HG03159 (cell line): ENCODE measurements around the gene FECH.
"Not testable (repeated sequence)": the region's sequence is repeated elsewhere in the genome, so short reads cannot be mapped to it uniquely, and the experiment has no call there.

Source experiments
- ATAC-seq: cut with Tn5 transposase; IDR thresholded peaks from one replicate; pipeline ENCODE4 v1.9.1; 2021; ENCODE audit warnings: mild to moderate bottlenecking, moderate library complexity; ENCODE audit not compliant: unreplicated experiment

FECH gene

DNA sequence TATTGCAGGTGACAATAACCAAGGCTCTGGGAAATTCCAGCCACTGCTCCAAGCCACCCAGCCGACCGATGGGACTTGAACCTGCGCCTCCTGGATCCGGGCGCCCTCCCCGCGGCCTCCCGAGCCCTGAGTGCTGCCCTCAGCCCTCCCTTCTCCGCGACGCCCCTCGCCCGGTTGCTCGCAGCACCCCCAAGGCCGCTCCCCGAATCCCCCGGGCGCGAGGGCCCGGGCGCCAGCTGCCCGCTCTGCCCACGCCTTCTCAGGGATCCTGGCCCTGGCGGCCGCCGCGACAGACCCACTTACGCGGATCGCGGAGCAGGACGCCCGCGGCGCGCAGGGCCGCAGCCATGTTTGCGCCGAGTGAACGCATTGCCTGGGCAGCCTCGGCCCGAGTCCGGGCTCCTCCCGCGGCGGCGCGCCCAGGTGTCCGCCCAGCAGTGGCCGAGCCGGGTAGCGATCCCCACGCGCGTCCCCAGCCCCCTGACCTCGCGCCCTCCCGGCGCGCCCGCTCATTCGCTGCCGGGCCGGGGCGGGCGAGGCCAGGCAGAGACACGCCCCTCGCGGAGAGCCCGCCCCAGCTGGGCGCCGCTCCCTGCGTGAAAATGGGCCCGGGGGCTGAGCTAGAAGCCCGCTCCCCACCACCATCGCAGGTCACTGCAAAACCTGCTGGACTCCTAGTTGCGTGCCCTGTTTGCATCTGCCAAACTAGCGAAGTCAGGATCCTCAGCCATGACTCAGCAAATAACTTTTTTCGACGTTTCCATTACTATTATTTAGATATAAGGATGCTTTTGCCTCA is at the start of gene FECH:
FECH (minus strand) TSS at position 452 of the 799 bp plus-strand sequence; CDS start at position 370, 82 bp downstream.
- ATAC-seq = peak; percentile 84

DNA sequence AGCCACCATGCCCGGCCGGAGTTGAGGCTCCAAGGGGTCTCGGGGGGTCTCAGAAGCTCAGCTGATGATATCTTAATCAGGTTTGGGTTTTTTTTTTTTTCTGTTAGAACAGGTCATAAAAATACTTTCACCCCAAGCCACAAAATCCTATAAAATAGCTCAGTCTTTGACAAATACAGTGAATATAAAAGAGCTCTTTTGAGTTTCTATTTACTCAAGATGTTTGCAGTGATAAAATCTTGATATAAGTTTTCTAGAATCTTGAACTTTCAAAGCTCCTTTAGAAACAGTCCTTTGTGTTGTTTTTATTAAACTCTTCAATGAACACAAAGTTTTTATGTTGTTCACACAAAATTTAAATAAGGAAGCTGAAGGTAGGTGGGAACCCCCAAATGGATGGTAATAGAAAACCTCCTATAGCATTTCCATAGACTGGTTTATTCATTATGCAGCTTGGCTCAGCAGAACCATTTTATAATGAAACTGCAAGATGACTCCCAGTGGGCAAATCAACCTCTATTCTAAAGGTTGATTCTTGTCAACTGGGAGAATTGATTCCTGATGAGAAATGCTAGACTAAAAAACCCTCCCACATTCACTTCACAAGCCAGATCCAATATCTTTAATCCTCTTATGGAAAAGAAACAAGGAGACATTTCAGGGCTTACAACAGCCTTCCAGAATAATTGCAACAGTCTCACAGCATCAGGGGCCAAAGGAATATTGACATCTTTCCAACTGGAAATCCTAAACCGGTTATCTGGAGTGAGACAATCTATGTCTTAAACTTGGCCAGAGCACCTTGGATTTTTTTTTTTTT is 48.7 kb upstream of the FECH start:
- ATAC-seq = no peak

DNA sequence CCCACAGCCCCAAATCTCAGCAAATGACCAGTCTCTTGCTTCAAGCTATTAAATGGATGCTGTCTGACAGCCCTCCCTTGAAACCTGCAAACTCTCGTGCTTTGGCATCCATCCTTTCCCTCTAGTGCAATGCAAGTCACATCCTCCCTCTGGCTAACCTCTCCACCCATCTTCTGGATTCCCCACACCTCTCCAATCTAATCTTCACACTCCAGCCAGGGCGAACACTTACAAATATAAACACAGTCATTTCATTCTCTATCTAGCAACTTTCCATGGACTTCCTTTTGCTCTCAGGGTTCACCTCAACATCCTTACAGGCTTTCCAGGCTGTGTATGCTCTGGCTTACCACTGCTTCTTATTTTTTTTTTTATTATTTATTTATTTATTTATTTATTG is 45.2 kb upstream of the FECH start:
- ATAC-seq = peak; percentile 1

GRCh38 chr18:57630754-57631595 is 44.5 kb upstream of the FECH start:
- peak; percentile 31 for ATAC-seq

GRCh38 chr18:57630002-57630753 is 43.7 kb upstream of the FECH start:
- peak; percentile 88 for ATAC-seq

- ATAC-seq = no peak
Observed at GRCh38 chr18:57629422-57629821, 42.9 kb upstream of the FECH start.

GRCh38 chr18:57627488-57627887 is 41.0 kb upstream of the FECH start:
- no peak for ATAC-seq

- no peak for ATAC-seq
Observed at GRCh38 chr18:57624988-57625387, 38.5 kb upstream of the FECH start.

GRCh38 chr18:57621246-57621604 is 34.7 kb upstream of the FECH start:
- peak; percentile 14 for ATAC-seq

- ATAC-seq = no peak
Observed at GRCh38 chr18:57619876-57620275, 33.4 kb upstream of the FECH start.

DNA sequence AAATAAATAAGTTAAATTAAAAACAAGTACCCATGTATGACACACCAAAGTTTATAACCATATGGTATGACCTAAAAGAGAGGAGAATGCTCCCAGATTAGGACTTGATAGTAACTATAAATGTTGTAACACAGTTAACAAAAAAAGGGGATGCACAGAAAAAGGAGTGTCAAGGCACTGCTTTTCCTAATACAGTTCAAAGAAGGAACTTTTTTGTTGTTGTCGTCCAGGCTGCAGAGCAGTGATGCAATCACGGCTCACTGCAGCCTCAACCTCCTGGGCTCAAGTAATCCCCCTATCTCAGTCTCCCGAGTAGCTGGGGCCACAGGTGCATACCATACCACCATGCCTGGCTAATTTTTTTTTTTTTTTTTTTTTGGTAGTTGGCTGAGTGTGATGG is 32.4 kb upstream of the FECH start:
- no peak for ATAC-seq

DNA sequence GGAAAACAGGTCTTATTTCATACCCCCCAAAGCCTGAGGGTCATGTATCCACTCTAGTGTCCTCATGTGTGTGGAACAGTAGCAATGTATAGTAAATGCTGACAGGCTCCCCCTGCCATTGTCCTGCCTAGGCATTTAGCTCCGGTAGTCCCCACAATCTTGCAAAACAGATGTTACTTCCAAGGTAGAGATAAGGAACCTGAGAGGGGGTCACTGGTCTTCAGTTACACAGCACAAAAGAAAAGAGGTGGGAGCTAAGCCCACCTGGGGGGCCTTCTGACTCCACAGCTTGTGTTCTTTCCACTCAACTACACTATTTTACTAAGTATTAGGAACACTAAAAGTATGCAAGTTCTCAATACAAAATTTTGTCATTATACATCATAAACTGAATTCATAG is 17.4 kb upstream of the FECH start:
- no peak for ATAC-seq

DNA sequence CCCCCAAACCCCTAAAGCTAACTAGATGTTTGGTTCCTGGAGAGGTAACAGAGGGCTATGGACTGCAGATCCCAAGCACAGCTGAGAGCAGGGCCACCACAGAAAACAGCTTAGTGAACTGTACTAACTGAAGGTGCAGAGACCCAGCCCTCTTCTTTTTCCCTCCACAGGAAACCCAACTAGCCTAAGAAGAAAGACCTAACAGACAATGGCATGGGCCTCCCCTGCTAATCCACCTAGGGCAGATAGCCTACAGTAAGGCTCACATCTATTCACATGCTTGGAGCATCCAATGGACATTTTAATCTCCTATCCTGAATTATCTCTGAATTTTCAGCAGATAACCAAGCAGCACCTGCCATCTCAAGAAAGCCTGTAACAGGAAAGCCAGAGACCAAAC is 8.8 kb upstream of the FECH start:
- no peak for ATAC-seq

DNA sequence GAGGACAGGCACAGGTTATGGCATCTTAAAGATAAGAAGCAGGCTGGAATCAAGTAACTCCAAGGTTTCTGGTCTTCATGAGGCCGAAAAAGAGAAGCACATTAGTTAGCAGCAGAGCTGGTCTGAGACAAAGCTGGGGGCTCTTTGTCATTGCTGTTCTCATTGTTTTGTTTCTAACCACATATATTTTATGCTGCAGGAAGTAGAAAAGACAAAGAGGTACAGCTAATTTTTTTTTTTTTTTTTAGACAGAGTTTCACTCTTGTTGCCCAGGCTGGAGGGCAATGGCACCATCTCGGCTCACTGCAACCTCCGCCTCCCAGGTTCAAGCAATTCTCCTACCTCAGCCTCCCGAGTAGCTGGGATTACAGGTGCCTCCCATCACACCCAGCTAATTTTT is 6.2 kb upstream of the FECH start:
- not testable (repeated sequence) for ATAC-seq

DNA sequence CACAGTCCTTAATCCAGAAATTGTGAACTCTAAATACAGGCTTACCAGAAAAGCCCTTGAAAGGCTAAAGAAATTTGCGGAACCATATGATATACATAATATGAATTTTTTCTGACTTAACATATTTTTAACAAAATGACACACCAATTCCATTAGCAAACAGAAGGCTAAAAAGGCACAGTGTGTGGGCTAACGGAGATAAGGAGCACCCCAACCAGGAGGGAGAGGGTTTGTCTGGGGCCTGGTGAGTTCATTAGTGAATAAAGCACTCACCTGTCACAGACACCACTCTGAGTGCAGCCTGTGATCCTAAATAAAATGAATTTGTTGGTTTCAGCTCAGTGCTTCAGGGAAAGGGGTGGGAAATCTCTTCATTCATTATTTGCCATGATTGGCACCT is 2.7 kb upstream of the FECH start:
- ATAC-seq = no peak

GRCh38 chr18:57587098-57587661 is 678 bp upstream of the FECH start:
- no peak for ATAC-seq

- no peak for ATAC-seq
Observed at GRCh38 chr18:57585855-57586250, 649 bp downstream of the FECH start.

GRCh38 chr18:57585421-57585820 is 1.1 kb downstream of the FECH start:
- ATAC-seq = no peak

GRCh38 chr18:57584444-57584843 is 2.1 kb downstream of the FECH start:
- no peak for ATAC-seq

DNA sequence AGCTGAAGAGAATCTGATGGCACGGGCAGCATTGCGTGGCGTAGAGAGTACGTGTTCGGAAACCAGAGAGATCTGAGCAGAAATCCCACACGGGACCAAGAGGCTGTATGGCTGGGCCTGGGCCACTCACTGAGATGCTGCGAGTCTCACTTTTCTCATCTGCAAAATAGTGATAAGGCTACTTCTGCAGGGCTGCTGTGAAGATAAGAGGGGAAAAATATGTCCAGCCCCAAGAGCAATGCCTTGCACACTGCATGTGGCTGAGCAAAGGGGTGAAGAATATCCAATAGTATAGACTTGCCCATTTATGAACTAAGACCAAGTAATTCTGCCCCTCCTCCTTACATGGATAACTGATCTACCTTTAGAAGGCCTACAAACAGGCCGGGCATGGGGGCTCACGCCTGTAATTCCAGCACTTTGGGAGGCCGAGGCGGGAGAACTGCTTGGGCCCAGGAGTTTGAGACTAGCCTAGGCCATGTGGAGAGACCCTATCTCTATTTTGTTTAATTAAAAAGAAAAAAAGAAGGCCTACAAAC is 3.1 kb downstream of the FECH start:
- ATAC-seq = no peak
